Measurements from ENCODE around the gene GLRA2.

The GLRA2 gene

DNA sequence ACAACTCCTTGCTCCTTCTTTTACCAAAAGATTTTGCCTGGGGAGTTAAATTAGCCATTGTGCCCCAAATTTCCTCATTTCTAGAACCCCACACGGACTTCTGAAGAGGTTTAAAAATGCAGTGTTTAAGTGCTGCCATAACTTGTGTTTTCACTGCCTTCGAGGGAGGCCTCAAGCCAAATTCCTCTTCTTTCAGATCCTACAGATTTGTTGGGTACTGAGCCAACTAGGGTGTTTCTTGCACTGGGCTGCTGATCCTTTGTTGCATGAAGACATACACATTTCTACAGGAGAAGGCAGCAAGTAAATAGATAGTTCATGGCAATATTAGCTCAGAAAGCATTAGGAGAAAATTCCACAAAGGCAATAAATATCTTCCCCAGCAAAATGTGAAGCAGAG, 43.8 kb downstream of the GLRA2 start:
- no peaks in the 10 kb centered on the region for H3K79me2 ChIP-seq (ENCODE audit: low read length)
- no peak overlapping the region for H2AFZ ChIP-seq (ENCODE audit: low read length)
- H3F3A ChIP-seq (ENCODE audit: insufficient read depth, low read length), result no peaks in the 10 kb centered on the region
- no peaks in the 10 kb centered on the region for H3K27me3 ChIP-seq (replicated peaks; ENCODE audit: insufficient read depth, low read length)
- no peak overlapping the region for H3K27ac ChIP-seq (ENCODE audit: low read length)
- H3K4me3 ChIP-seq (ENCODE audit: low read length), result no peak overlapping the region
- no peak overlapping the region for H3K9ac ChIP-seq (ENCODE audit: low read length)
- no peaks in the 10 kb centered on the region for H4K20me1 ChIP-seq (ENCODE audit: insufficient read depth, low read length)
- no peaks in the 10 kb centered on the region for H3K9me2 ChIP-seq (replicated peaks; ENCODE audit: insufficient read depth, low read length)
- TF ChIP-seq, protein P1, sequence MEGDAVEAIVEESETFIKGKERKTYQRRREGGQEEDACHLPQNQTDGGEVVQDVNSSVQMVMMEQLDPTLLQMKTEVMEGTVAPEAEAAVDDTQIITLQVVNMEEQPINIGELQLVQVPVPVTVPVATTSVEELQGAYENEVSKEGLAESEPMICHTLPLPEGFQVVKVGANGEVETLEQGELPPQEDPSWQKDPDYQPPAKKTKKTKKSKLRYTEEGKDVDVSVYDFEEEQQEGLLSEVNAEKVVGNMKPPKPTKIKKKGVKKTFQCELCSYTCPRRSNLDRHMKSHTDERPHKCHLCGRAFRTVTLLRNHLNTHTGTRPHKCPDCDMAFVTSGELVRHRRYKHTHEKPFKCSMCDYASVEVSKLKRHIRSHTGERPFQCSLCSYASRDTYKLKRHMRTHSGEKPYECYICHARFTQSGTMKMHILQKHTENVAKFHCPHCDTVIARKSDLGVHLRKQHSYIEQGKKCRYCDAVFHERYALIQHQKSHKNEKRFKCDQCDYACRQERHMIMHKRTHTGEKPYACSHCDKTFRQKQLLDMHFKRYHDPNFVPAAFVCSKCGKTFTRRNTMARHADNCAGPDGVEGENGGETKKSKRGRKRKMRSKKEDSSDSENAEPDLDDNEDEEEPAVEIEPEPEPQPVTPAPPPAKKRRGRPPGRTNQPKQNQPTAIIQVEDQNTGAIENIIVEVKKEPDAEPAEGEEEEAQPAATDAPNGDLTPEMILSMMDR (IDR thresholded peaks at IDR 0.05; ENCODE audit: low read length), result no peak
- TF ChIP-seq EZH2phosphoT487 (IDR thresholded peaks at IDR 0.05; ENCODE audit: low read length) (no peak), EZH2 (optimal IDR thresholded peaks at IDR 0.05; ENCODE audit: low read depth, low read length) (no peak)
- no peaks in the 10 kb centered on the region for H3K9me3 ChIP-seq (replicated peaks; ENCODE audit: insufficient read depth, low read length)
- no peak overlapping the region for H3K4me2 ChIP-seq (ENCODE audit: low read depth, low read length)
- no peaks in the 10 kb centered on the region for H3K4me1 ChIP-seq (ENCODE audit: low read length)
- no peak for DNase-seq
- H3K36me3 ChIP-seq (replicated peaks; ENCODE audit: insufficient read depth, low read length), result no peaks in the 10 kb centered on the region

GRCh38 chrX:14581081-14581480, 51.7 kb downstream of the GLRA2 start:
- no peak overlapping the region for H3K9ac ChIP-seq (ENCODE audit: low read length)

GRCh38 chrX:14584548-14584947, 55.2 kb downstream of the GLRA2 start:
- H3F3A ChIP-seq (ENCODE audit: insufficient read depth, low read length), result no peaks in the 10 kb centered on the region
- no peaks in the 10 kb centered on the region for H3K36me3 ChIP-seq (replicated peaks; ENCODE audit: insufficient read depth, low read length)
- no peak overlapping the region for H3K27ac ChIP-seq (ENCODE audit: low read length)
- no peaks in the 10 kb centered on the region for H3K27me3 ChIP-seq (replicated peaks; ENCODE audit: insufficient read depth, low read length)
- no peak overlapping the region for H3K4me2 ChIP-seq (ENCODE audit: low read depth, low read length)
- no peaks in the 10 kb centered on the region for H3K4me1 ChIP-seq (ENCODE audit: low read length)
- H4K20me1 ChIP-seq (ENCODE audit: insufficient read depth, low read length), result no peaks in the 10 kb centered on the region
- no peak for DNase-seq
- H3K9ac ChIP-seq (ENCODE audit: low read length), result no peak overlapping the region
- no peak overlapping the region for H3K4me3 ChIP-seq (ENCODE audit: low read length)
- H3K9me3 ChIP-seq (replicated peaks; ENCODE audit: insufficient read depth, low read length), result no peaks in the 10 kb centered on the region
- H2AFZ ChIP-seq (ENCODE audit: low read length), result no peak overlapping the region
- H3K79me2 ChIP-seq (ENCODE audit: low read length), result no peaks in the 10 kb centered on the region
- TF ChIP-seq EZH2 (optimal IDR thresholded peaks at IDR 0.05; ENCODE audit: low read depth, low read length), result no peak
- H3K9me2 ChIP-seq (replicated peaks; ENCODE audit: insufficient read depth, low read length), result no peaks in the 10 kb centered on the region

More at GRCh38 chrX:14581081-14581480, 51.7 kb downstream of the GLRA2 start:
- no peaks in the 10 kb centered on the region for H3K9me3 ChIP-seq (replicated peaks; ENCODE audit: insufficient read depth, low read length)
- H3K79me2 ChIP-seq (ENCODE audit: low read length), result no peaks in the 10 kb centered on the region
- no peaks in the 10 kb centered on the region for H3K9me2 ChIP-seq (replicated peaks; ENCODE audit: insufficient read depth, low read length)
- H3F3A ChIP-seq (ENCODE audit: insufficient read depth, low read length), result no peaks in the 10 kb centered on the region
- H3K27me3 ChIP-seq (replicated peaks; ENCODE audit: insufficient read depth, low read length), result no peaks in the 10 kb centered on the region
- H3K4me3 ChIP-seq (ENCODE audit: low read length), result no peak overlapping the region
- no peak overlapping the region for H3K4me2 ChIP-seq (ENCODE audit: low read depth, low read length)
- TF ChIP-seq EZH2phosphoT487 (IDR thresholded peaks at IDR 0.05; ENCODE audit: low read length) (no peak), EZH2 (optimal IDR thresholded peaks at IDR 0.05; ENCODE audit: low read depth, low read length) (no peak)
- TF ChIP-seq, protein P1 (IDR thresholded peaks at IDR 0.05; ENCODE audit: low read length), result no peak
- DNase-seq, result no peak
- H4K20me1 ChIP-seq (ENCODE audit: insufficient read depth, low read length), result no peaks in the 10 kb centered on the region
- no peaks in the 10 kb centered on the region for H3K36me3 ChIP-seq (replicated peaks; ENCODE audit: insufficient read depth, low read length)
- no peak overlapping the region for H2AFZ ChIP-seq (ENCODE audit: low read length)
- no peaks in the 10 kb centered on the region for H3K4me1 ChIP-seq (ENCODE audit: low read length)
- H3K27ac ChIP-seq (ENCODE audit: low read length), result no peak overlapping the region

- Histone ChIP-seq H3K27me3 (replicated peaks; ENCODE audit: insufficient read depth, low read length) (no peaks in the 10 kb centered on the region), H3K27ac (ENCODE audit: low read length) (no peak overlapping the region), H3K4me1 (ENCODE audit: low read length) (no peaks in the 10 kb centered on the region), H3K9me2 (replicated peaks; ENCODE audit: insufficient read depth, low read length) (no peaks in the 10 kb centered on the region), H3K79me2 (ENCODE audit: low read length) (no peaks in the 10 kb centered on the region), H3K9me3 (replicated peaks; ENCODE audit: insufficient read depth, low read length) (no peaks in the 10 kb centered on the region), H3K9ac (ENCODE audit: low read length) (no peak overlapping the region), H3F3A (ENCODE audit: insufficient read depth, low read length) (no peaks in the 10 kb centered on the region), H2AFZ (ENCODE audit: low read length) (no peak overlapping the region), H4K20me1 (ENCODE audit: insufficient read depth, low read length) (no peaks in the 10 kb centered on the region), H3K4me2 (ENCODE audit: low read depth, low read length) (no peak overlapping the region), H3K36me3 (replicated peaks; ENCODE audit: insufficient read depth, low read length) (no peaks in the 10 kb centered on the region), H3K4me3 (ENCODE audit: low read length) (no peak overlapping the region)
- DNase-seq, result no peak
- TF ChIP-seq, protein P1 (IDR thresholded peaks at IDR 0.05; ENCODE audit: low read length), result no peak
- TF ChIP-seq EZH2phosphoT487 (IDR thresholded peaks at IDR 0.05; ENCODE audit: low read length), result no peak
- TF ChIP-seq EZH2 (optimal IDR thresholded peaks at IDR 0.05; ENCODE audit: low read depth, low read length), result no peak
These were observed 60.9 kb downstream of the GLRA2 start for GRCh38 chrX:14590216-14590615.
